HG02981 (cell line): ENCODE data around the gene BRIP1.

ENCODE experiments used
- ATAC-seq: cut with Tn5 transposase; IDR thresholded peaks from one replicate; pipeline ENCODE4 v1.9.1; 2021; ENCODE audit warnings: mild to moderate bottlenecking, moderate library complexity; ENCODE audit not compliant: unreplicated experiment

BRIP1 gene

GRCh38 chr17:61639818-61640217 lies 223.5 kb downstream of the BRIP1 start:
- ATAC-seq, result no peak

- ATAC-seq, result no peak
Observed at GRCh38 chr17:61638087-61638486, 225.2 kb downstream of the BRIP1 start.

GRCh38 chr17:61635913-61636432 lies 227.4 kb downstream of the BRIP1 start:
- no peak for ATAC-seq

- ATAC-seq, result no peak
Observed at GRCh38 chr17:61634942-61635538, 228.3 kb downstream of the BRIP1 start.

GRCh38 chr17:61634011-61634539 lies 229.3 kb downstream of the BRIP1 start:
- ATAC-seq, result no peak

GRCh38 chr17:61632826-61633225 lies 230.5 kb downstream of the BRIP1 start:
- no peak for ATAC-seq

GRCh38 chr17:61631800-61632199 lies 231.5 kb downstream of the BRIP1 start:
- ATAC-seq, result no peak
